K562 (cell line): ENCODE data around the gene LIPT1. TPM values are rescaled to one million over a fixed set of nuclear protein-coding genes. Genes with fewer than 3 reads are reported as not detected.

Source experiments
- C11orf30 ChIP-seq: fragments of 450-650 bp; IDR thresholded peaks from 2 replicates; pipeline ENCODE4 v1.6.1; 2016; ENCODE audit warnings: low read depth, mild to moderate bottlenecking
- DPF2 ChIP-seq: fragments of 450-650 bp; IDR thresholded peaks from 2 replicates; pipeline ENCODE4 v1.6.1; 2016
- EP300 ChIP-seq: IDR thresholded peaks from 2 replicates; pipeline ENCODE4 v1.6.1; 2012; ENCODE audit warnings: low read length, improper control_type of control experiment
- EP400 ChIP-seq: fragments of 450-650 bp; IDR thresholded peaks from 2 replicates; pipeline ENCODE4 v1.6.1; 2017; ENCODE audit warnings: antibody characterized with exemption, mild to moderate bottlenecking, moderate library complexity
- GABPA ChIP-seq: fragments of 200-800 bp; sonication (Bioruptor generic); conservative IDR thresholded peaks from 2 replicates; pipeline ENCODE4 v1.6.1; 2016; ENCODE audit warnings: low read depth, missing genetic modification characterization, missing compliant biosample characterization
- HNRNPLL ChIP-seq: fragments of 200-400 bp; formaldehyde crosslinking; IDR thresholded peaks from 2 replicates; pipeline ENCODE4 v1.6.1; 2017; ENCODE audit warnings: low read length, low read depth, mild to moderate bottlenecking; ENCODE audit not compliant: poor library complexity, severe bottlenecking
- LEF1 ChIP-seq: fragments of 450-650 bp; IDR thresholded peaks from 2 replicates; pipeline ENCODE4 v1.6.1; 2016; ENCODE audit warnings: mild to moderate bottlenecking
- MEF2A ChIP-seq: IDR thresholded peaks from 2 replicates; pipeline ENCODE4 v1.6.1; 2011; ENCODE audit warnings: low read depth, mild to moderate bottlenecking, low read length, moderate library complexity; ENCODE audit not compliant: control insufficient read depth
- MYBL2 ChIP-seq, 2 experiments: fragments of 450-650 bp in 1 of 2; sonication (generic) in 1 of 2; formaldehyde crosslinking in 1 of 2; IDR thresholded peaks; 2 replicates each; pipeline versions ENCODE4 v1.6.1 to v1.8.1; 2017 to 2022; ENCODE audit warnings: borderline replicate concordance in 1 of 2, inconsistent platforms in 1 of 2, low read depth in 1 of 2, mild to moderate bottlenecking in 1 of 2, missing genetic modification reagents in 1 of 2, moderate library complexity in 1 of 2
- NELFE ChIP-seq: IDR thresholded peaks from 2 replicates; pipeline ENCODE4 v1.6.1; 2011; ENCODE audit warnings: mild to moderate bottlenecking; ENCODE audit not compliant: insufficient read depth, insufficient read length
- NUFIP1 ChIP-seq: fragments of 450-650 bp; IDR thresholded peaks from 2 replicates; pipeline ENCODE4 v1.6.1; 2018; ENCODE audit not compliant: partially characterized antibody
- POLR2H ChIP-seq: IDR thresholded peaks from 2 replicates; pipeline ENCODE4 v1.6.1; 2016; ENCODE audit warnings: missing genetic modification characterization, low read depth, mild to moderate bottlenecking, control low read depth, missing compliant biosample characterization, moderate library complexity
- SP1 ChIP-seq: sonication (generic); formaldehyde crosslinking; IDR thresholded peaks from 2 replicates; pipeline ENCODE4 v1.8.1; 2022; ENCODE audit warnings: mild to moderate bottlenecking, missing genetic modification reagents
- polyA plus RNA-seq, 8 experiments: library from polyadenylated mRNA; depleted of rRNA in 4 of 8; stranded (reverse) in 5 of 8; unstranded in 3 of 8; fragments of >200 nt; fragmentation: Nextera tagmentation in 2 of 8; fragmentation: Illumina TruSeq in 1 of 8; extraction: Ambion mirVana in 2 of 8; extraction: Trizol in 1 of 8; gene quantifications; 2 replicates each; pipeline versions ENCODE4 v1.2.1 to v1.2.3, GENCODE V29; 2011 to 2014; ENCODE audit warnings: inconsistent platforms in 1 of 8, missing spikeins in 1 of 8
- total RNA-seq, 7 experiments: library from RNA; depleted of rRNA in 6 of 7; stranded (reverse); fragments of >200 nt in 6 of 7; fragmentation: Illumina TruSeq in 2 of 7; extraction: Trizol in 2 of 7; gene quantifications; 2 replicates each; pipeline versions ENCODE4 v1.2.1 to v1.2.3, GENCODE V29; 2011 to 2021; ENCODE audit warnings: low replicate concordance in 1 of 7
- TF ChIP-seq, protein P1 (sequence below): fragments of 450-650 bp; IDR thresholded peaks from 2 replicates; pipeline ENCODE4 v1.6.1; 2018; ENCODE audit not compliant: partially characterized antibody
- TF ChIP-seq, protein P2 (sequence below): fragments of 450-650 bp; formaldehyde crosslinking; IDR thresholded peaks from 2 replicates; pipeline ENCODE4 v1.4.0; 2020; ENCODE audit warnings: mild to moderate bottlenecking, moderate library complexity
- TF ChIP-seq, protein P3 (sequence below): IDR thresholded peaks from 2 replicates; pipeline ENCODE4 v1.6.1; 2014; ENCODE audit warnings: antibody characterized with exemption
- TF ChIP-seq, protein P4 (sequence below): IDR thresholded peaks from 2 replicates; pipeline ENCODE4 v1.6.1; 2011; ENCODE audit not compliant: insufficient read length; ENCODE audit errors: extremely low read depth

LIPT1 gene
- total and polyA plus RNA-seq, 9 of the 15 experiments (the other 6 are each of a cell fraction or from before 2014, with no cell fraction given), result 6.4 to 18.3 (median 11.6) TPM

DNA sequence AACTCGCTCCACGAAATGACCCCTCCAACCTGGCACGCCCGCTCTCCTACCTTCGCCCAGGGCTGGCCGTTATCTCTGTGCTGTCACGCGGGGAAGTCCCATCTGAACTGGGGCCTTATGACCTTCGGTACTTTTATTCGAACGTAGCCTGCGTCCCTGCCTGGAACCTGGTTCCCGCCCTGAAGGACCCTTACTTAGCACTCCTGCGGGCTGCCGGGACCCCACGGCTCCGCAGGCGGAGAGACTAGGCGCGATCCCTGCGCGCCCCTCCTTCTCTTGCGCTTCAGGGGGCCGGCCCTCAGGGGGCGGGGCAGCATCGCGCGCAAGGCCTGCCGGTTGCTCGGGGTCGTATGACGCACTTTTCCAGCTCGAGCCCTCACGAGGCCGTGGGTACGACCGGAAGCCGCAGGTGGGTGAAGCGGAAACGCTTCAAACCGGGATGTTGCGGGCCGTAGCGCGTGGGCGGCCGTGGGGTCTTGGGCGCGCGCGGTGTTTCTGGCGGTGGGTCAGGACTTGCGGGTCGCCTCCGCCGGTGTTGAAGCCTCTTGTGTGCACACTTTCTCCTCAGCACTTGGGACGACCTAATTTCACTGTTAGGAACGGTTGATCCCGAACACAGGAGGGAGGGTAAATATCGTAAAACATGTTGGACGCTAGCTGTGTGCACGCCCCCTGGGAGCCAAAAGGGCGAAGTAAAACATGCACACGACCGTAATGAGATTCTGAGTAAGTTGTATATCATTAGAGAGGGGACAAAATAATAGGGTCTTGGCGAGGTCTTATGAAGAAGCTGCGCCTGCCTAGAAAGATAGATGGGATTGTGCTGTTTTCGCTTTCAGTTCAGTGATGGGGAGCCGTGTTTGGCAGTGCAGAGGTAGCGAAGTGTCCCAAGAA is at the start of gene LIPT1, which contains the start of gene TSGA10 (continued):
- TF ChIP-seq SP1 (CRISPR knock-in tag) (peak; percentile 78), EP300 (no peak), LEF1 (0 out of 2 replicates have a peak, but pooled peaks have one; percentile 15), C11orf30 (peak; percentile 62; the same call in 1 of the 2 replicates), NELFE (no peak), DPF2 (peak; percentile 72; the same call in 1 of the 2 replicates), GABPA (tag) (peak; percentile 95), EP400 (peak; percentile 99), POLR2H (tag) (peak; percentile 82), HNRNPLL (peak; percentile 63), NUFIP1 (no peak), MYBL2 (IDR thresholded peaks at IDR 0.05; ENCODE audit: low read depth) (peak; percentile 64), MYBL2 (CRISPR knock-in tag; IDR thresholded peaks at IDR 0.05; ENCODE audit: borderline replicate concordance) (no peak), MEF2A (no peak)
- TF ChIP-seq, protein P1, sequence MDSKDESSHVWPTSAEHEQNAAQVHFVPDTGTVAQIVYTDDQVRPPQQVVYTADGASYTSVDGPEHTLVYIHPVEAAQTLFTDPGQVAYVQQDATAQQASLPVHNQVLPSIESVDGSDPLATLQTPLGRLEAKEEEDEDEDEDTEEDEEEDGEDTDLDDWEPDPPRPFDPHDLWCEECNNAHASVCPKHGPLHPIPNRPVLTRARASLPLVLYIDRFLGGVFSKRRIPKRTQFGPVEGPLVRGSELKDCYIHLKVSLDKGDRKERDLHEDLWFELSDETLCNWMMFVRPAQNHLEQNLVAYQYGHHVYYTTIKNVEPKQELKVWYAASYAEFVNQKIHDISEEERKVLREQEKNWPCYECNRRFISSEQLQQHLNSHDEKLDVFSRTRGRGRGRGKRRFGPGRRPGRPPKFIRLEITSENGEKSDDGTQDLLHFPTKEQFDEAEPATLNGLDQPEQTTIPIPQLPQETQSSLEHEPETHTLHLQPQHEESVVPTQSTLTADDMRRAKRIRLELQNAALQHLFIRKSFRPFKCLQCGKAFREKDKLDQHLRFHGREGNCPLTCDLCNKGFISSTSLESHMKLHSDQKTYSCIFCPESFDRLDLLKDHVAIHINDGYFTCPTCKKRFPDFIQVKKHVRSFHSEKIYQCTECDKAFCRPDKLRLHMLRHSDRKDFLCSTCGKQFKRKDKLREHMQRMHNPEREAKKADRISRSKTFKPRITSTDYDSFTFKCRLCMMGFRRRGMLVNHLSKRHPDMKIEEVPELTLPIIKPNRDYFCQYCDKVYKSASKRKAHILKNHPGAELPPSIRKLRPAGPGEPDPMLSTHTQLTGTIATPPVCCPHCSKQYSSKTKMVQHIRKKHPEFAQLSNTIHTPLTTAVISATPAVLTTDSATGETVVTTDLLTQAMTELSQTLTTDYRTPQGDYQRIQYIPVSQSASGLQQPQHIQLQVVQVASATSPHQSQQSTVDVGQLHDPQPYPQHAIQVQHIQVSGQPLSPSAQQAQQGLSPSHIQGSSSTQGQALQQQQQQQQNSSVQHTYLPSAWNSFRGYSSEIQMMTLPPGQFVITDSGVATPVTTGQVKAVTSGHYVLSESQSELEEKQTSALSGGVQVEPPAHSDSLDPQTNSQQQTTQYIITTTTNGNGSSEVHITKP, result peak; percentile 82
- TF ChIP-seq, protein P2, sequence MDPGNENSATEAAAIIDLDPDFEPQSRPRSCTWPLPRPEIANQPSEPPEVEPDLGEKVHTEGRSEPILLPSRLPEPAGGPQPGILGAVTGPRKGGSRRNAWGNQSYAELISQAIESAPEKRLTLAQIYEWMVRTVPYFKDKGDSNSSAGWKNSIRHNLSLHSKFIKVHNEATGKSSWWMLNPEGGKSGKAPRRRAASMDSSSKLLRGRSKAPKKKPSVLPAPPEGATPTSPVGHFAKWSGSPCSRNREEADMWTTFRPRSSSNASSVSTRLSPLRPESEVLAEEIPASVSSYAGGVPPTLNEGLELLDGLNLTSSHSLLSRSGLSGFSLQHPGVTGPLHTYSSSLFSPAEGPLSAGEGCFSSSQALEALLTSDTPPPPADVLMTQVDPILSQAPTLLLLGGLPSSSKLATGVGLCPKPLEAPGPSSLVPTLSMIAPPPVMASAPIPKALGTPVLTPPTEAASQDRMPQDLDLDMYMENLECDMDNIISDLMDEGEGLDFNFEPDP, result no peak
- TF ChIP-seq, protein P3, sequence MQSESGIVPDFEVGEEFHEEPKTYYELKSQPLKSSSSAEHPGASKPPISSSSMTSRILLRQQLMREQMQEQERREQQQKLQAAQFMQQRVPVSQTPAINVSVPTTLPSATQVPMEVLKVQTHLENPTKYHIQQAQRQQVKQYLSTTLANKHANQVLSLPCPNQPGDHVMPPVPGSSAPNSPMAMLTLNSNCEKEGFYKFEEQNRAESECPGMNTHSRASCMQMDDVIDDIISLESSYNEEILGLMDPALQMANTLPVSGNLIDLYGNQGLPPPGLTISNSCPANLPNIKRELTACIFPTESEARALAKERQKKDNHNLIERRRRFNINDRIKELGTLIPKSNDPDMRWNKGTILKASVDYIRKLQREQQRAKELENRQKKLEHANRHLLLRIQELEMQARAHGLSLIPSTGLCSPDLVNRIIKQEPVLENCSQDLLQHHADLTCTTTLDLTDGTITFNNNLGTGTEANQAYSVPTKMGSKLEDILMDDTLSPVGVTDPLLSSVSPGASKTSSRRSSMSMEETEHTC, result peak; percentile 79
- TF ChIP-seq, protein P4, sequence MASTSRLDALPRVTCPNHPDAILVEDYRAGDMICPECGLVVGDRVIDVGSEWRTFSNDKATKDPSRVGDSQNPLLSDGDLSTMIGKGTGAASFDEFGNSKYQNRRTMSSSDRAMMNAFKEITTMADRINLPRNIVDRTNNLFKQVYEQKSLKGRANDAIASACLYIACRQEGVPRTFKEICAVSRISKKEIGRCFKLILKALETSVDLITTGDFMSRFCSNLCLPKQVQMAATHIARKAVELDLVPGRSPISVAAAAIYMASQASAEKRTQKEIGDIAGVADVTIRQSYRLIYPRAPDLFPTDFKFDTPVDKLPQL, result no peak
